ENCODE results near the gene SARM1.

SARM1 gene

GRCh38 chr17:28395426-28395825, 23.9 kb downstream of the SARM1 start:
- TF ChIP-seq ZFX (IDR thresholded peaks at IDR 0.05; ENCODE audit: borderline replicate concordance): no peak
- TF ChIP-seq CTCF (IDR thresholded peaks at IDR 0.05): no peak
- no peak overlapping the region for H3K27ac ChIP-seq

GRCh38 chr17:28395968-28396367, 24.5 kb downstream of the SARM1 start:
- no peak for TF ChIP-seq CTCF (IDR thresholded peaks at IDR 0.05)
- no peak overlapping the region for H3K27ac ChIP-seq

- no peak overlapping the region for H3K27ac ChIP-seq
- TF ChIP-seq ZFX (IDR thresholded peaks at IDR 0.05; ENCODE audit: borderline replicate concordance): no peak
- TF ChIP-seq CTCF (IDR thresholded peaks at IDR 0.05): no peak
These were observed 25.2 kb downstream of the SARM1 start for GRCh38 chr17:28396635-28397239.

- peak overlapping the region; percentile 47; the same call in 1 of the 2 replicates for H3K27ac ChIP-seq
- no peak for TF ChIP-seq ZFX (IDR thresholded peaks at IDR 0.05; ENCODE audit: borderline replicate concordance)
- no peak for TF ChIP-seq CTCF (IDR thresholded peaks at IDR 0.05)
These were observed 25.8 kb downstream of the SARM1 start for GRCh38 chr17:28397275-28397674.

- H3K27ac ChIP-seq: peak overlapping the region; percentile 47
- TF ChIP-seq CTCF (IDR thresholded peaks at IDR 0.05) (no peak), ZFX (IDR thresholded peaks at IDR 0.05; ENCODE audit: borderline replicate concordance) (no peak)
These were observed 26.3 kb downstream of the SARM1 start for GRCh38 chr17:28397687-28398279.

GRCh38 chr17:28398280-28398981, 26.9 kb downstream of the SARM1 start:
- no peak for TF ChIP-seq ZFX (IDR thresholded peaks at IDR 0.05; ENCODE audit: borderline replicate concordance)
- no peak for TF ChIP-seq CTCF (IDR thresholded peaks at IDR 0.05)
- peak overlapping the region; percentile 47 for H3K27ac ChIP-seq

- H3K27ac ChIP-seq: peak overlapping the region; percentile 47
- no peak for TF ChIP-seq ZFX (IDR thresholded peaks at IDR 0.05; ENCODE audit: borderline replicate concordance)
- TF ChIP-seq CTCF (IDR thresholded peaks at IDR 0.05): no peak
These were observed 28.3 kb downstream of the SARM1 start for GRCh38 chr17:28399808-28400207.
